IPS-18a (cell line): ENCODE measurements around the gene NSFL1C.

ENCODE experiments used
- H3K27ac ChIP-seq: one replicate; pipeline ENCODE4 v1.5.1; 2013; ENCODE audit warnings: low read length
- H3K27me3 ChIP-seq: one replicate; pipeline ENCODE4 v1.6.1; 2013; ENCODE audit warnings: mild to moderate bottlenecking, low read length; ENCODE audit not compliant: control insufficient read depth, insufficient read depth
- H3K36me3 ChIP-seq: one replicate; pipeline ENCODE4 v1.6.1; 2013; ENCODE audit warnings: low read depth, low read length; ENCODE audit not compliant: control insufficient read depth
- H3K4me1 ChIP-seq: one replicate; pipeline ENCODE4 v1.6.1; 2013; ENCODE audit warnings: low read depth, low read length; ENCODE audit not compliant: control insufficient read depth
- H3K4me3 ChIP-seq: one replicate; pipeline ENCODE4 v1.5.1; 2013; ENCODE audit warnings: low read length
- H3K9ac ChIP-seq: one replicate; pipeline ENCODE4 v1.6.1; 2013; ENCODE audit warnings: mild to moderate bottlenecking, low read length, moderate library complexity
- H3K9me3 ChIP-seq: one replicate; pipeline ENCODE4 v1.6.1; 2013; ENCODE audit warnings: low read depth, low read length; ENCODE audit not compliant: control insufficient read depth

The NSFL1C gene

GRCh38 chr20:1478566-1478965 lies 11.9 kb upstream of the NSFL1C start:
- no peaks in the 10 kb centered on the region for H3K4me1 ChIP-seq
- H3K36me3 ChIP-seq = no peaks in the 10 kb centered on the region
- H3K9me3 ChIP-seq = no peaks in the 10 kb centered on the region
- H3K4me3 ChIP-seq = no peak overlapping the region
- H3K9ac ChIP-seq = no peak overlapping the region
- no peaks in the 10 kb centered on the region for H3K27me3 ChIP-seq
- no peak overlapping the region for H3K27ac ChIP-seq

- Histone ChIP-seq H3K27ac (no peak overlapping the region), H3K36me3 (no peaks in the 10 kb centered on the region), H3K27me3 (no peaks in the 10 kb centered on the region), H3K4me3 (no peak overlapping the region), H3K9ac (no peak overlapping the region), H3K4me1 (no peaks in the 10 kb centered on the region), H3K9me3 (no peaks in the 10 kb centered on the region)
These were observed 11.3 kb upstream of the NSFL1C start for GRCh38 chr20:1477896-1478490.

GRCh38 chr20:1474817-1475603 lies 8.4 kb upstream of the NSFL1C start:
- no peaks in the 10 kb centered on the region for H3K36me3 ChIP-seq
- no peak overlapping the region for H3K4me3 ChIP-seq
- no peak overlapping the region for H3K27ac ChIP-seq
- H3K9me3 ChIP-seq = no peaks in the 10 kb centered on the region
- H3K4me1 ChIP-seq = no peaks in the 10 kb centered on the region
- H3K9ac ChIP-seq = no peak overlapping the region
- no peaks in the 10 kb centered on the region for H3K27me3 ChIP-seq

GRCh38 chr20:1474325-1474724 lies 7.7 kb upstream of the NSFL1C start:
- Histone ChIP-seq H3K9me3 (no peaks in the 10 kb centered on the region), H3K4me3 (no peak overlapping the region), H3K9ac (no peak overlapping the region), H3K27ac (no peak overlapping the region), H3K36me3 (no peaks in the 10 kb centered on the region), H3K27me3 (no peaks in the 10 kb centered on the region), H3K4me1 (no peaks in the 10 kb centered on the region)

GRCh38 chr20:1473246-1474220 lies 6.9 kb upstream of the NSFL1C start:
- H3K36me3 ChIP-seq = no peaks in the 10 kb centered on the region
- no peak overlapping the region for H3K4me3 ChIP-seq
- H3K9ac ChIP-seq = no peak overlapping the region
- no peak overlapping the region for H3K27ac ChIP-seq
- H3K4me1 ChIP-seq = no peaks in the 10 kb centered on the region
- no peaks in the 10 kb centered on the region for H3K27me3 ChIP-seq
- no peaks in the 10 kb centered on the region for H3K9me3 ChIP-seq

GRCh38 chr20:1472556-1473245 lies 6.1 kb upstream of the NSFL1C start:
- Histone ChIP-seq H3K36me3 (no peaks in the 10 kb centered on the region), H3K27me3 (no peaks in the 10 kb centered on the region), H3K4me3 (no peak overlapping the region), H3K4me1 (no peaks in the 10 kb centered on the region), H3K9me3 (no peaks in the 10 kb centered on the region), H3K27ac (no peak overlapping the region), H3K9ac (no peak overlapping the region)

- peaks cover 4% of the 10 kb centered on the region for H3K4me1 ChIP-seq
- H3K27ac ChIP-seq = no peak overlapping the region
- H3K4me3 ChIP-seq = no peak overlapping the region
- no peaks in the 10 kb centered on the region for H3K27me3 ChIP-seq
- no peaks in the 10 kb centered on the region for H3K36me3 ChIP-seq
- H3K9ac ChIP-seq = no peak overlapping the region
- H3K9me3 ChIP-seq = no peaks in the 10 kb centered on the region
These were observed 4.6 kb upstream of the NSFL1C start for GRCh38 chr20:1471242-1471641.

GRCh38 chr20:1469925-1470571 lies 3.4 kb upstream of the NSFL1C start:
- no peaks in the 10 kb centered on the region for H3K27me3 ChIP-seq
- H3K27ac ChIP-seq = no peak overlapping the region
- H3K4me1 ChIP-seq = peaks cover 4% of the 10 kb centered on the region
- no peak overlapping the region for H3K4me3 ChIP-seq
- H3K9ac ChIP-seq = no peak overlapping the region
- no peaks in the 10 kb centered on the region for H3K36me3 ChIP-seq
- no peaks in the 10 kb centered on the region for H3K9me3 ChIP-seq

- no peak overlapping the region for H3K9ac ChIP-seq
- H3K4me3 ChIP-seq = no peak overlapping the region
- peaks cover under 1% of the 10 kb centered on the region for H3K36me3 ChIP-seq
- H3K4me1 ChIP-seq = peaks cover 4% of the 10 kb centered on the region
- no peak overlapping the region for H3K27ac ChIP-seq
- H3K27me3 ChIP-seq = no peaks in the 10 kb centered on the region
- no peaks in the 10 kb centered on the region for H3K9me3 ChIP-seq
These were observed 2.8 kb upstream of the NSFL1C start for GRCh38 chr20:1469306-1469905.

- H3K9me3 ChIP-seq = no peaks in the 10 kb centered on the region
- H3K4me3 ChIP-seq = no peak overlapping the region
- H3K4me1 ChIP-seq = peaks cover 4% of the 10 kb centered on the region
- H3K27ac ChIP-seq = no peak overlapping the region
- H3K9ac ChIP-seq = no peak overlapping the region
- H3K36me3 ChIP-seq = peaks cover 13% of the 10 kb centered on the region
- H3K27me3 ChIP-seq = no peaks in the 10 kb centered on the region
These were observed 1.5 kb upstream of the NSFL1C start for GRCh38 chr20:1468117-1468624.
